ENCODE measurements around the gene PTGES3.
"Not testable (repeated sequence)": the region's sequence is repeated elsewhere in the genome, so short reads cannot be mapped to it uniquely, and the experiment has no call there.

The PTGES3 gene, protein sequence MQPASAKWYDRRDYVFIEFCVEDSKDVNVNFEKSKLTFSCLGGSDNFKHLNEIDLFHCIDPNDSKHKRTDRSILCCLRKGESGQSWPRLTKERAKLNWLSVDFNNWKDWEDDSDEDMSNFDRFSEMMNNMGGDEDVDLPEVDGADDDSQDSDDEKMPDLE

DNA sequence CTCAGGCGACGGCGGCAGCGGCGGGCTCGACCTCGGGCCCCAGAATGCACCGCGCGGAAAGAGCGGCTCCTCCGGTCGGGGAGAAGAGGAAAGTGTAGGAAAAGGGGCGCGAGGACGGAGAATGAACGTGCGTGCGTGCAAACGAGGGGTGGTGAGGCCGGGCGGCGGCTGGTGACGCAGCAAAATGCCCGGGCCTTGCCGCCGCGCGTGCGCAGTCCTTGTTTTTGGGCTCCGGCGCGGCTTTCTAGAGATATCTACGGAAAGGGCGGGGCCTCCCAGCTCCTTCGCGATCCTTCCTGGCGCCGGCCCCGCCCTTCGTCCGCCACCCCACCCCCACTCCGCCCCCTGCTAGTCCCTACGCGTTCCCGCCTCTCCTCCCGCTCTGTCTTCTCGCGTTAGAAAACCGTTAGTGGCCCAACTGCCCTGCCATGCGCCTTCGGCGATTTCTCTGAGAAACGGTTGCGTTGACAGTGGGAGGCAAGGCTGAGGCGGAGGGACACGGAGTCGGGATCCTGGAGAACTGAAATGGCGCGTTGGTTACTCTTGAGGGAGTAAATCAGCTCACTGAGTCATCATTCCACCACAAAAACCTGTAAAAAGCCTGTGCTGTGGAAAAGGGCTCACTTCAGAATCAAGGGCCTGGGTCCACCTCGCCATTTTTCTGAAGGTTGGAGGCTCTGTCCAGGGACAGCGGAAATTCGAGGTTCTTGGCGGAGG lies at the start of gene PTGES3:
Gene PTGES3, minus strand, starts transcription at position 156 of the 717 bp plus-strand sequence. CDS start 285 bp downstream, outside the sequence.
- peak within 1 kb of the TSS; percentile 100 for H3K9ac ChIP-seq (ENCODE audit: low read depth, low read length)
- H3K4me1 ChIP-seq (ENCODE audit: control insufficient read depth, insufficient read depth, low read length): no peaks in the 10 kb centered on the region
- peaks cover 8% of the 10 kb centered on the region for H3K36me3 ChIP-seq (ENCODE audit: control insufficient read depth, insufficient read depth, low read length)
- peak within 1 kb of the TSS; percentile 100 for H3K4me3 ChIP-seq (ENCODE audit: low read depth, low read length)
- H3K9me3 ChIP-seq (ENCODE audit: control insufficient read depth, insufficient read depth, low read length): no peaks in the 10 kb centered on the region
- no peaks in the 10 kb centered on the region for H3K27me3 ChIP-seq (ENCODE audit: control insufficient read depth, insufficient read depth, low read length)

DNA sequence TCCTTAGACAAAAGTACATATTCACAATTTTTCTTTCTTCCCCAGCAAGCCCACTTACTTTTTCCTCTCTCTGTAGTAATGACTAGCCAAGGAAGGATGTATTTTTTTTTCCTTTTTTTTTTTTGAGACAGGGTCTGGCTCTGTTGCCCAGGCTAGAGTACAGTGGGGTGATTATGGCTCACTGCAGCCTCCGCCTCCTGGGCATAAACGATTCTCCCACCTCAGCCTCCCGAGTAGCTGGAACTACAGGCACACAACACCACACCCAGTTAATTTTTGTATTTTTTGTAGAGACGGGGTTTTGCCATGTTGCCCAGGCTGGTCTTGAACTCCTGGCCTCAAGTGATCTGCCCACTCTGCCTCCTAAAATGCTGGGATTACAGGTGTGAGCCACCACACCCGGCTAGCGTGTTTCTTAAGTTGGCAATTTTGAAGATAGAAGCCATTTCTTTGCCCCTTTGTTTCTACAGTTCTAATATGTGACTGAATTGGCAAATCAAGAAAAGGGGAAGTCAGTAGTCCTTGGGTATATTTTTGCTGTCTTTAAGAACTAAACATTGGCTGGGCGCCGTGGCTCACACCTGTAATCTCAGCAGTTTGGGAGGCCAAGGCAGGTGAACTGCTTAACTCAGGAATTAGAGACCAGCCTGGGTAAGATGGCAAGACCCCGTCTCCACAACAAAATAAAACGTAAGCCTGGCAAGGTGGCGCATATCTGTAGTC lies 40.2 kb upstream of the PTGES3 start:
- H3K36me3 ChIP-seq (ENCODE audit: control insufficient read depth, insufficient read depth, low read length): peaks cover 11% of the 10 kb centered on the region
- no peak overlapping the region for H3K4me3 ChIP-seq (ENCODE audit: low read depth, low read length)
- H3K9ac ChIP-seq (ENCODE audit: low read depth, low read length): no peak overlapping the region
- no peaks in the 10 kb centered on the region for H3K4me1 ChIP-seq (ENCODE audit: control insufficient read depth, insufficient read depth, low read length)
- H3K27me3 ChIP-seq (ENCODE audit: control insufficient read depth, insufficient read depth, low read length): no peaks in the 10 kb centered on the region
- no peaks in the 10 kb centered on the region for H3K9me3 ChIP-seq (ENCODE audit: control insufficient read depth, insufficient read depth, low read length)

DNA sequence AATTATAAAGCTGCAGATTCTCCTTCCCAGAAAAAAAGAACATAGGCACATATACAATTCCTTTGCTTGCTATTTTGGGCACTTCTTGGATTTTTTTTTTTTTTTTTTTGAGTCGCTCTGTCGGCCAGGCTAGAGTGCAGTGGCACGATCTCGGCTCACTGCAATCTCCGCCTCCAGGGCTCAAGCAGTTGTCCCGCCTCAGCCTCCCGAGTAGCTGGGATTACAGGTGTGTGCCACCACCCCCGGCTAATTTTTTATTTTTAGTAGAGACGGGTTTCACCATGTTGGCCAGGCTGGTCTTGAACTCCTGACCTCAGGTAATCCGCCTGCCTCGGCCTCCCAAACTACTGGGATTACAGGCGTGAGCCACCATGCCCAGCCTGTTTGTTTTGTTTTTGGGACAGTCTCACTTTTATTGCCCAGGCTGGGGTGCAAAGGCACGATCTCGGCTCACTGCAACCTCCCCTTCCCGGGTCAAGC lies 38.2 kb upstream of the PTGES3 start:
- H3K27me3 ChIP-seq (ENCODE audit: control insufficient read depth, insufficient read depth, low read length); H3K4me3 ChIP-seq (ENCODE audit: low read depth, low read length); H3K9me3 ChIP-seq (ENCODE audit: control insufficient read depth, insufficient read depth, low read length); H3K9ac ChIP-seq (ENCODE audit: low read depth, low read length); H3K36me3 ChIP-seq (ENCODE audit: control insufficient read depth, insufficient read depth, low read length): not testable (repeated sequence)
- H3K4me1 ChIP-seq (ENCODE audit: control insufficient read depth, insufficient read depth, low read length): peaks cover 14% of the 10 kb centered on the region

DNA sequence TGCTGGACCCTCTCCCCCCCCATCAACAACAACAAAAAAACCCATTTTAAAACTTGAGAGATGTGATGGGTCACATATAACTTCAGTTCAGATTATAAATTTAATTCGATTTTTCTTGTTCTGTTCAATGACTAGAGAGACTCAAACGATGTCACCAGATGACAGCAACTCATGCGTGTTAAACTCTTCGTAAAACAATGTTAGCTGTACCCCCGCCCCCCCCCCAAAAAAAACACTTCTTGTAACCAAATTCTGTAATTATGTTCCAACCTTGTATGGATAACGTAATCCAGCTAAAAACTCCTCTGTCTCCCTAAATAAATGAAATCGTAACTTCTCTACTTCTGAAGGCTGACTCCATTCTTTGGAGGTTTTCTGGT lies 37.6 kb upstream of the PTGES3 start:
- Histone ChIP-seq H3K9me3 (ENCODE audit: control insufficient read depth, insufficient read depth, low read length) (no peaks in the 10 kb centered on the region), H3K4me1 (ENCODE audit: control insufficient read depth, insufficient read depth, low read length) (peaks cover 19% of the 10 kb centered on the region), H3K27me3 (ENCODE audit: control insufficient read depth, insufficient read depth, low read length) (no peaks in the 10 kb centered on the region), H3K9ac (ENCODE audit: low read depth, low read length) (no peak overlapping the region), H3K36me3 (ENCODE audit: control insufficient read depth, insufficient read depth, low read length) (peaks cover 7% of the 10 kb centered on the region), H3K4me3 (ENCODE audit: low read depth, low read length) (peak overlapping the region; percentile 100)

DNA sequence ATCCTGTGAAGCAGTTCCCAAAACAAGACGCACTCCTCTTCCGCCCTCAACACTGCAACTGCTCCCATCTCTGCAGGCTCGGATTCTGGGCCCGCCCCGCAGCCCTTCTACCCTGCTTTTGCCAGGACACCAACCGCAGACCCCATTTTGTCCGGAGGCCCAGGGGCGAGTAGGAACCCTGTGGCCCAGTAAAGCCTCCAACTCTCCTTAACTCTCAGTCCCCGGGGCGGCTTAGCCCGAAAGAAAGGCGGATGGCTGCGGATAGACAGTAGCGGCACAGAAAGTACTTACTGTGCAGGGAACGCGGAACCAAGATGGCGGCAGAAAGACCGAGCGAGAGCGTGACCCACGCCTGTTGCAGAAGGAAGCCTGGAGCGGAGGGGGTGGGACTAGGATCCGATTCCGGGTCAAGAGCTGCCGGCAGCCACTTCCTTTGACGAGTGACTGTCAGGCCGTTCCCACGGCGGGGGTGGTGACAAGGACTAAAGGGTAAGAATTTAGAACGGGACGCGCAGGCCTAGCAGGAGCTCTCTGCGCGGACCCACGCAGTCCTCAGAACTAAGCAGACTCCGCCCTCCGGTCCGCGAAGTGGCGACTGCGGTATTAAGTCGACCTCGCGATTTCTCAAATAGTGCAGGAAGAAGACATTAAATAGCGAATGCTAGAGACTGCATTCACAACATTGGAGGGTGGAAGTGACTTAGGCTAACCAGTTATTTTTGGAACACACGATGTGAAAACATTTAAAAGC lies 37.1 kb upstream of the PTGES3 start, which contains the start of gene NACA:
Gene NACA, minus strand, starts transcription at position 328 of the 751 bp plus-strand sequence. CDS start 778 bp downstream, outside the sequence.
- Histone ChIP-seq H3K36me3 (ENCODE audit: control insufficient read depth, insufficient read depth, low read length) (peaks cover 7% of the 10 kb centered on the region), H3K27me3 (ENCODE audit: control insufficient read depth, insufficient read depth, low read length) (no peaks in the 10 kb centered on the region), H3K4me3 (ENCODE audit: low read depth, low read length) (peak within 1 kb of the TSS; percentile 100), H3K9ac (ENCODE audit: low read depth, low read length) (peak within 1 kb of the TSS; percentile 100), H3K4me1 (ENCODE audit: control insufficient read depth, insufficient read depth, low read length) (peaks cover 24% of the 10 kb centered on the region), H3K9me3 (ENCODE audit: control insufficient read depth, insufficient read depth, low read length) (no peaks in the 10 kb centered on the region)

DNA sequence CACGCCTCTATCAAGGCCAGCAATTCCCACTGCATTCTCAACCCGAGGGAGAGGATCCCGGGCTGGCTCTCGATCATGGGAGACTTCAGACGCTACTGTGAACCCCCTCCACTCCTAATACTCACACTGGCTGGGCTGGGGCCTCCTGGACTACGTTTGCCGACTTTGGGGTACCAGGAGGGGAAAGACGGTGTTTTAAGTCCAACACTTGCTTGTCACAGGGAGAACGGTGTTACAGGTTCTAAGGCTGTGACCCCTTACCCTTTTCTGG lies 36.6 kb upstream of the PTGES3 start:
- peaks cover 12% of the 10 kb centered on the region for H3K36me3 ChIP-seq (ENCODE audit: control insufficient read depth, insufficient read depth, low read length)
- peaks cover 24% of the 10 kb centered on the region for H3K4me1 ChIP-seq (ENCODE audit: control insufficient read depth, insufficient read depth, low read length)
- H3K4me3 ChIP-seq (ENCODE audit: low read depth, low read length): peak overlapping the region; percentile 100
- H3K27me3 ChIP-seq (ENCODE audit: control insufficient read depth, insufficient read depth, low read length): no peaks in the 10 kb centered on the region
- peak overlapping the region; percentile 100 for H3K9ac ChIP-seq (ENCODE audit: low read depth, low read length)
- no peaks in the 10 kb centered on the region for H3K9me3 ChIP-seq (ENCODE audit: control insufficient read depth, insufficient read depth, low read length)

DNA sequence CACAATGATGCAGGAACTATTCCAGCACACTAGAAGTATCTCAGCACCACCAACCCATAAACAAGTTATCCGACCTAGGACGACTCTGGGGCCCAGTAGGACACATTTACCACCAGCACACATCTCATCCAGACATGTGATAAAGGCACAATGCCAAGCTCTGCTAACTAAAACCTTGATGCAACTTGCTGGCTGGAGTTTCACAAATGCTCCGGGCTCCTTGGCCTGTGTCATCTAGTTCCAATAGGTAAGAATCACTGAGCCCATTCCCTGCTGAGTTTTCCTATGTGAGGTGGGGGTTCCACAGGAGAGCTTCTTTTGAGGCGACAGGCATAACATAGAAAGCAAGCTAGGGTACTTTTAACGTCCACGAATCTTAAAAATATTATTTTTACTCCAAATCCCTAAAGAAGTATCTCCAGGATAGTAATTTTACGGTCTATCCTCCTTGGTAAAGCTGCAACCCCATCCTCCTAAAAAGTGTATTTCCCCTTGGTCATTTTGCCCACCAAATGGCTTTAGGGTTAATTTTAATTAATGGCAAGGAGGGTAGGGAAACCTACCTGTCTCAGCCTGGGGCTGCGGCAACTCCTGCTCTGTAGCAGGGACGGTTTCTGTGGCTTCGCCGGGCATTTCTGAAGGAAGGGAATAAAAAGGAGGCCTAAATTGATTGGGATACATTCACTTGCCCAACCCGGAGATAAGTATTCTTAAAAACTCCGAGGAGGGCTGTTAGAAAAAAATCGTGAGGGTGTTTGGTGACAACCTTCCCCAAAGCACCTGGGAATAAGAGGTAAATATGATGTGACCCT lies 36.0 kb upstream of the PTGES3 start:
- Histone ChIP-seq H3K4me3 (ENCODE audit: low read depth, low read length) (peak overlapping the region; percentile 100), H3K4me1 (ENCODE audit: control insufficient read depth, insufficient read depth, low read length) (peaks cover 27% of the 10 kb centered on the region), H3K9ac (ENCODE audit: low read depth, low read length) (peak overlapping the region; percentile 100), H3K9me3 (ENCODE audit: control insufficient read depth, insufficient read depth, low read length) (no peaks in the 10 kb centered on the region), H3K27me3 (ENCODE audit: control insufficient read depth, insufficient read depth, low read length) (no peaks in the 10 kb centered on the region), H3K36me3 (ENCODE audit: control insufficient read depth, insufficient read depth, low read length) (peaks cover 16% of the 10 kb centered on the region)

DNA sequence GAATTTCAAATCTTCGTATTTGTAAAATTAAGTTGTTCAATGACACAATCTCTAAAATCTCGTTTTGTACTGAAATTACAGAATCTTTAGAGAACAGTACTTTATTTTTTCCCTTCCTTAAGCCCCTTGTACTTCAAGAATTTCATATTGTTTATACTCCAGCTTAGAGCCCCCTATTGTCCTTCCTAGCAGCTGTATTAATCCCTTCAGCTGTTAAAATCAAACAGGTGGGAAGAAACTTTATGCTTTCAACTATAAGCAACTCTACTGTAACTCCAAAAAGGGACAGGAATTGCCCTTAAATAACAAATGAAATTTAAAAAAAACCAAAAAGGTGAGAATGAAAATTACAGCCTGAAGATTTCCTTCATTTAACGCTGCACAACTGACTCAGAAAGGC lies 35.3 kb upstream of the PTGES3 start:
- H3K9me3 ChIP-seq (ENCODE audit: control insufficient read depth, insufficient read depth, low read length): no peaks in the 10 kb centered on the region
- H3K36me3 ChIP-seq (ENCODE audit: control insufficient read depth, insufficient read depth, low read length): peaks cover 14% of the 10 kb centered on the region
- no peaks in the 10 kb centered on the region for H3K27me3 ChIP-seq (ENCODE audit: control insufficient read depth, insufficient read depth, low read length)
- H3K4me3 ChIP-seq (ENCODE audit: low read depth, low read length): peak overlapping the region; percentile 100
- peak overlapping the region; percentile 100 for H3K9ac ChIP-seq (ENCODE audit: low read depth, low read length)
- peaks cover 31% of the 10 kb centered on the region for H3K4me1 ChIP-seq (ENCODE audit: control insufficient read depth, insufficient read depth, low read length)

DNA sequence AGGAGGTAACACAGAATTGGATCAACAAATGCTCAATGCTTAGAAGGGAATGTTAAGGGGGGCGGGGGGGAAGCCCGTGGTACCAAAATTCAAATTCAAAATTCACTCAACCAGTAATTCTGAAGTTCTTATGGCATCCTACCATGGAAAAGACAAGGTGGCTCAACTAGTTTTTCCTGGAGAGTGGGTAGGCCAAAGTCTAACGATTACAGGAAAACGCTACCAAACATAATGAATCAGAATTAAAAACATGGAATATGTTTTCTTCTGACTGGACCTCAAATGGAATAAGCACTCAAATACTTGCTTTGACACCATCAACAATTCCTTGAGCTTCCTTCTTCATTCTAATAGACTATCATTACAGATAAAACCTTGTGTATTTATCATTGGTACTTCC lies 34.7 kb upstream of the PTGES3 start:
- no peaks in the 10 kb centered on the region for H3K27me3 ChIP-seq (ENCODE audit: control insufficient read depth, insufficient read depth, low read length)
- H3K36me3 ChIP-seq (ENCODE audit: control insufficient read depth, insufficient read depth, low read length): peaks cover 14% of the 10 kb centered on the region
- peak overlapping the region; percentile 100 for H3K4me3 ChIP-seq (ENCODE audit: low read depth, low read length)
- no peak overlapping the region for H3K9ac ChIP-seq (ENCODE audit: low read depth, low read length)
- H3K4me1 ChIP-seq (ENCODE audit: control insufficient read depth, insufficient read depth, low read length): peaks cover 31% of the 10 kb centered on the region
- no peaks in the 10 kb centered on the region for H3K9me3 ChIP-seq (ENCODE audit: control insufficient read depth, insufficient read depth, low read length)

DNA sequence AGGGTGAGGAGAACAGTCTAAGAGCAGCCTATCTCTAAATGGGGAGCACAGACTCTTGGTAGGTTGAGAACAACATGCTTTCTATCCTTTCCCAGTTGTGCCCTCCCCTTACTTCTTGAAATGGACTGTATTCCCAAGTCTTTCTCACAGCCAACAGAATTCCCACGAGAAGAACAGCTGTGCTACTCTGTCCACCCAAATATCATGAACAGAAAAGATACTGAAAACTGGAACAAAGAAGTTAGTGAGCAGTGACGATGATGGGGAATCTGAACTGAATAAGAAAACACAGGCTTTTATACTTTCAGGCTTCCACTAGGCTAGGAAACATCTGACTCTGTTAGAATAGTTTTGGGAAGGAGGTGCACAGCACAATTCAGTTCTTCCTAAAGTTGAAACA lies 33.6 kb upstream of the PTGES3 start:
- peaks cover 14% of the 10 kb centered on the region for H3K36me3 ChIP-seq (ENCODE audit: control insufficient read depth, insufficient read depth, low read length)
- peak overlapping the region; percentile 10 for H3K4me3 ChIP-seq (ENCODE audit: low read depth, low read length)
- H3K4me1 ChIP-seq (ENCODE audit: control insufficient read depth, insufficient read depth, low read length): peaks cover 31% of the 10 kb centered on the region
- H3K27me3 ChIP-seq (ENCODE audit: control insufficient read depth, insufficient read depth, low read length): no peaks in the 10 kb centered on the region
- H3K9me3 ChIP-seq (ENCODE audit: control insufficient read depth, insufficient read depth, low read length): no peaks in the 10 kb centered on the region
- no peak overlapping the region for H3K9ac ChIP-seq (ENCODE audit: low read depth, low read length)

DNA sequence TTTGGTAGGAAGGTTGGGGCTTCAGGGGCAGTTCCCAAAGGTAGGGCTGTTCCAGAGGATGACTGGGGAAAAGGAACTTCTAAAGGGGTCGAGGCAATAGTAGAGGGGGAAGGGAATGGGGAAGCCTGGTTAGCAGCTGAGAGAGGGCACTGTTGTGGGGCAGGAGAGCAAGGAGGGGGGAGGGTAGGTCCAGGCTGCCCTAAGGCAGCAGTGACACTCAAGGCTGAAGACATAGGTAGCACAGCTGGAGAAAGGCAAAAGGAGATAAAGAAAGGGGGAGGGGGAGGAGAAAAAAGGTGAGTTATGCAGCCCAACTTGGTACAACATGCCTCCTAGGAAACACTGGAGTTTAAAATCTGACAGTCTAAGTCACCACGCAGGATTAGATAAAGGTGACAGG lies 33.1 kb upstream of the PTGES3 start:
- no peaks in the 10 kb centered on the region for H3K27me3 ChIP-seq (ENCODE audit: control insufficient read depth, insufficient read depth, low read length)
- peaks cover 15% of the 10 kb centered on the region for H3K36me3 ChIP-seq (ENCODE audit: control insufficient read depth, insufficient read depth, low read length)
- H3K4me3 ChIP-seq (ENCODE audit: low read depth, low read length): peak overlapping the region; percentile 10
- peaks cover 31% of the 10 kb centered on the region for H3K4me1 ChIP-seq (ENCODE audit: control insufficient read depth, insufficient read depth, low read length)
- H3K9ac ChIP-seq (ENCODE audit: low read depth, low read length): no peak overlapping the region
- no peaks in the 10 kb centered on the region for H3K9me3 ChIP-seq (ENCODE audit: control insufficient read depth, insufficient read depth, low read length)

All from iPS-15b (cell line).